HL-60 (cell line): ENCODE results near the gene CTNNA3.

Experiments used
- POLR2AphosphoS5 ChIP-seq: IDR thresholded peaks from 2 replicates; pipeline ENCODE4 v1.6.1; 2012; ENCODE audit warnings: low read depth
- REST ChIP-seq: IDR thresholded peaks from 2 replicates; pipeline ENCODE4 v1.6.1; 2012; ENCODE audit warnings: low read depth; ENCODE audit not compliant: insufficient replicate concordance
- TF ChIP-seq, protein P1 (sequence below): IDR thresholded peaks from one replicate; pipeline ENCODE4 v1.5.1; 2011; ENCODE audit warnings: low read length, control low read depth, inconsistent platforms; ENCODE audit not compliant: insufficient read depth

DNA sequence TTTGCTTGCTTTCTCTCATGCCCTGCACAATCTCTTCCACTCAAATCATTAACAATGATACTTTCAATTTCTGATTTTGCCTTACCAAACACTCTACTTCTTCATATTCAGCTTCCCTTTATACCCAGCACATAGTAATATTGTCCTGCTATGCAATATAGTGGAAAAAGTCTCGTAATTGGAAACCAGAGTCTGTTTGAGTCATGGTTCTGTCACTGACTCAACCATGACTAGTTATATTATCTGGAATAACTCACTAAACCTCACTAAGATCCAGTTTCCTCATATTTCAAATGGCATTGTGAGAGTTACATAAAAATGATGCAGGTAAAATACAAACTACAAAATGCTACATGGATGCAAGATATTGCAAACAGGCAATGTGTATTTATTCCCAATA, 868.6 kb downstream of the CTNNA3 start:
- TF ChIP-seq, protein P1, sequence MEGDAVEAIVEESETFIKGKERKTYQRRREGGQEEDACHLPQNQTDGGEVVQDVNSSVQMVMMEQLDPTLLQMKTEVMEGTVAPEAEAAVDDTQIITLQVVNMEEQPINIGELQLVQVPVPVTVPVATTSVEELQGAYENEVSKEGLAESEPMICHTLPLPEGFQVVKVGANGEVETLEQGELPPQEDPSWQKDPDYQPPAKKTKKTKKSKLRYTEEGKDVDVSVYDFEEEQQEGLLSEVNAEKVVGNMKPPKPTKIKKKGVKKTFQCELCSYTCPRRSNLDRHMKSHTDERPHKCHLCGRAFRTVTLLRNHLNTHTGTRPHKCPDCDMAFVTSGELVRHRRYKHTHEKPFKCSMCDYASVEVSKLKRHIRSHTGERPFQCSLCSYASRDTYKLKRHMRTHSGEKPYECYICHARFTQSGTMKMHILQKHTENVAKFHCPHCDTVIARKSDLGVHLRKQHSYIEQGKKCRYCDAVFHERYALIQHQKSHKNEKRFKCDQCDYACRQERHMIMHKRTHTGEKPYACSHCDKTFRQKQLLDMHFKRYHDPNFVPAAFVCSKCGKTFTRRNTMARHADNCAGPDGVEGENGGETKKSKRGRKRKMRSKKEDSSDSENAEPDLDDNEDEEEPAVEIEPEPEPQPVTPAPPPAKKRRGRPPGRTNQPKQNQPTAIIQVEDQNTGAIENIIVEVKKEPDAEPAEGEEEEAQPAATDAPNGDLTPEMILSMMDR, result no peak
- TF ChIP-seq REST, result no peak
- TF ChIP-seq POLR2AphosphoS5, result no peak
